ENCODE results near the gene UNC79. TPM values are rescaled to one million over a fixed set of nuclear protein-coding genes. Genes with fewer than 3 reads are reported as not detected.

Gene UNC79
- total and polyA plus RNA-seq, 10 of the 15 experiments (the other 5 are each of a cell fraction or from before 2014, with no cell fraction given) = 0.04 to 0.29 (median 0.14) TPM

- TF ChIP-seq CHD1 (IDR thresholded peaks at IDR 0.05; ENCODE audit: low read depth, low read length) (no peak), PRDM15 (CRISPR knock-in tag; IDR thresholded peaks at IDR 0.05) (no peak), JUND (IDR thresholded peaks at IDR 0.05; ENCODE audit: low read depth, low read length) (no peak), POLR2AphosphoS5 (IDR thresholded peaks at IDR 0.05; ENCODE audit: low read length) (no peak), ZBED1 (IDR thresholded peaks at IDR 0.05; ENCODE audit: borderline replicate concordance) (no peak), SMAD5 (IDR thresholded peaks at IDR 0.05; ENCODE audit: low read depth) (no peak), DPF2 (IDR thresholded peaks at IDR 0.05) (0 out of 2 replicates have a peak, but pooled peaks have one; percentile 31), BHLHE40 (IDR thresholded peaks at IDR 0.05; ENCODE audit: borderline replicate concordance in 1 of 2, low read depth in 2 of 2, low read length in 1 of 2) (peak in 1 of 2 experiments; percentile 20; a peak in 1 of 4 replicates), IKZF2 (IDR thresholded peaks at IDR 0.05) (peak; percentile 83; a peak in 3 of 4 replicates), NKRF (conservative IDR thresholded peaks at IDR 0.05) (no peak), ETV6 (conservative IDR thresholded peaks at IDR 0.05 in 1 of 2, IDR thresholded peaks at IDR 0.05 in 1 of 2; ENCODE audit: borderline replicate concordance in 1 of 2, low read depth in 1 of 2) (no peak), RUNX3 (IDR thresholded peaks at IDR 0.05; ENCODE audit: low read length) (no peak), HDAC6 (IDR thresholded peaks at IDR 0.05; ENCODE audit: unreplicated experiment) (no peak), SKIL (IDR thresholded peaks at IDR 0.05; ENCODE audit: low read depth, poor library complexity, severe bottlenecking) (peak; percentile 48), CBX3 (IDR thresholded peaks at IDR 0.05; ENCODE audit: borderline replicate concordance, low read depth) (no peak), SMC3 (IDR thresholded peaks at IDR 0.05; ENCODE audit: borderline replicate concordance, low read length) (no peak), CUX1 (IDR thresholded peaks at IDR 0.05; ENCODE audit: insufficient replicate concordance, low read depth, low read length) (no peak)
Measured at GRCh38 chr14:93533842-93534241, 103.1 kb downstream of the UNC79 start (continued).
